SK-N-SH treated with all-trans-retinoic acid at 6 μM for 48 hours (cell line): Measurements from ENCODE around the gene PIN1.

Experiments used
- ATAC-seq: fragments of 200-7000 bp; cut with Tn5 transposase; 3 replicates; pipeline ENCODE4 v1.9.1; 2020; ENCODE audit warnings: mild to moderate bottlenecking, moderate library complexity
- CSDC2 ChIP-seq: fragments of 250-450 bp; sonication (Bioruptor Pico); IDR thresholded peaks from 2 replicates; pipeline ENCODE4 v1.5.0; 2020; ENCODE audit warnings: mild to moderate bottlenecking, moderate library complexity
- ESRRG ChIP-seq: fragments of 250-450 bp; sonication (Bioruptor Pico); IDR thresholded peaks from 2 replicates; pipeline ENCODE4 v1.6.1; 2021; ENCODE audit warnings: mild to moderate bottlenecking
- PPARA ChIP-seq: fragments of 250-450 bp; sonication (Bioruptor Pico); IDR thresholded peaks from 2 replicates; pipeline ENCODE4 v1.5.0; 2020; ENCODE audit warnings: mild to moderate bottlenecking, borderline replicate concordance
- RARB ChIP-seq: fragments of 250-450 bp; sonication (Bioruptor Pico); IDR thresholded peaks from 2 replicates; pipeline ENCODE4 v1.8.0; 2021; ENCODE audit warnings: mild to moderate bottlenecking, moderate library complexity
- SNAI2 ChIP-seq: fragments of 250-450 bp; sonication (Bioruptor Pico); IDR thresholded peaks from 2 replicates; pipeline ENCODE4 v1.5.0; 2020; ENCODE audit warnings: mild to moderate bottlenecking, moderate library complexity
- TOX ChIP-seq: fragments of 250-450 bp; sonication (Bioruptor Pico); IDR thresholded peaks from 2 replicates; pipeline ENCODE4 v1.8.0; 2021; ENCODE audit warnings: mild to moderate bottlenecking, moderate library complexity, borderline replicate concordance
- ZC3H10 ChIP-seq: fragments of 250-450 bp; sonication (Bioruptor Pico); IDR thresholded peaks from 2 replicates; pipeline ENCODE4 v1.5.1; 2021; ENCODE audit warnings: mild to moderate bottlenecking, moderate library complexity
- ZFP3 ChIP-seq: fragments of 250-450 bp; sonication (Bioruptor Pico); IDR thresholded peaks from 2 replicates; pipeline ENCODE4 v1.5.0; 2020; ENCODE audit warnings: mild to moderate bottlenecking, moderate library complexity
- ZFP30 ChIP-seq: fragments of 450-650 bp; formaldehyde crosslinking; IDR thresholded peaks from 2 replicates; pipeline ENCODE4 v1.5.0; 2022; ENCODE audit warnings: mild to moderate bottlenecking, moderate library complexity
- ZNF70 ChIP-seq: fragments of 450-650 bp; formaldehyde crosslinking; IDR thresholded peaks from 2 replicates; pipeline ENCODE4 v1.5.0; 2020; ENCODE audit warnings: mild to moderate bottlenecking, moderate library complexity
- ZNF8 ChIP-seq: fragments of 450-650 bp; formaldehyde crosslinking; IDR thresholded peaks from 2 replicates; pipeline ENCODE4 v1.5.0; 2020; ENCODE audit warnings: mild to moderate bottlenecking, moderate library complexity
- TF ChIP-seq, protein P1 (sequence below): fragments of 250-450 bp; sonication (Bioruptor Pico); IDR thresholded peaks from 2 replicates; pipeline ENCODE4 v1.8.0; 2020; ENCODE audit warnings: mild to moderate bottlenecking, moderate library complexity, borderline replicate concordance
- TF ChIP-seq, protein P2 (sequence below): fragments of 250-450 bp; sonication (Bioruptor Pico); IDR thresholded peaks from 2 replicates; pipeline ENCODE4 v1.8.0; 2021; ENCODE audit warnings: low read depth, mild to moderate bottlenecking, moderate library complexity, borderline replicate concordance
- TF ChIP-seq, protein P3 (sequence below): fragments of 250-450 bp; sonication (Bioruptor Pico); IDR thresholded peaks from 2 replicates; pipeline ENCODE4 v1.5.1; 2020; ENCODE audit warnings: low read depth, mild to moderate bottlenecking, moderate library complexity
- TF ChIP-seq, protein P4 (sequence below): fragments of 250-450 bp; sonication (Bioruptor Pico); IDR thresholded peaks from 2 replicates; pipeline ENCODE4 v1.5.1; 2021; ENCODE audit warnings: mild to moderate bottlenecking, moderate library complexity

Gene PIN1

DNA sequence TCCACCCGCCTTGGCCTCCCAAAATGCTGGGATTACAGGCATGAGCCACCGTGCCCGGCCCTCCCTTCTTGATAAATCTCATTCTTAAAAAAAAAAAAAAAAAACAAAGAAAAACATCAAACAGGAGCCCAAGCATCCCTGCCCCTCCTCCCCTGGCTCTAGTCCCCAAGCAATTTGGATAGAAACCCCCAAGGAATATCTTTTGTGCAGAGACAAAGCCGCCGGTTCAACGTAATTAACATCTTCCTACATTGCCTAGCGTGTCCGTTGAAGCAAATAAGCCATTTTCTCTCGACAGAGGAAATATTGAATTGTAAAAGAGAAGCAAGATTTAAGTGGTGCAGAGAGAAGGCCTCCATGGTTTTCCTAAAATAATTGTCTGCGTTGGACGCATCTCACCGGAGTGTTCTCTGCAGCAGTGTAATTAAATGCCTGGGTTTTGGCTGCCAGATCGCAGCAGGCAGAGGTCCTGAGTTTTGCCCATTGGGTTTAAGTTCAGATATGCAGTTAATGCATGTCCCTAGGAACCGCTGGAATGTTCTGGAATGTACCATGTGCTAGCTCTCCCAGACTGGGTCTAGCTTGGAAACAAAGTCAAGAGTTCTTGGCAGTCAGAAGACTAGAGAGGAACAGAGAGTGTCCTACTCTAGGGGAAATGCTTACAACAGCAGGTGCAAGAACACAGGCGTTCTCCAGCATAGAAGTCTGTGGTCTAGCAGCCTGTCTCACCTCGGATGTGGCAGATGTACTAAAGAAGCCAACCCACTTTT is 30.8 kb downstream of the PIN1 start:
- no peak for ATAC-seq
- TF ChIP-seq ZC3H10 (CRISPR knock-in tag) (no peak), TOX (CRISPR knock-in tag) (no peak)

DNA sequence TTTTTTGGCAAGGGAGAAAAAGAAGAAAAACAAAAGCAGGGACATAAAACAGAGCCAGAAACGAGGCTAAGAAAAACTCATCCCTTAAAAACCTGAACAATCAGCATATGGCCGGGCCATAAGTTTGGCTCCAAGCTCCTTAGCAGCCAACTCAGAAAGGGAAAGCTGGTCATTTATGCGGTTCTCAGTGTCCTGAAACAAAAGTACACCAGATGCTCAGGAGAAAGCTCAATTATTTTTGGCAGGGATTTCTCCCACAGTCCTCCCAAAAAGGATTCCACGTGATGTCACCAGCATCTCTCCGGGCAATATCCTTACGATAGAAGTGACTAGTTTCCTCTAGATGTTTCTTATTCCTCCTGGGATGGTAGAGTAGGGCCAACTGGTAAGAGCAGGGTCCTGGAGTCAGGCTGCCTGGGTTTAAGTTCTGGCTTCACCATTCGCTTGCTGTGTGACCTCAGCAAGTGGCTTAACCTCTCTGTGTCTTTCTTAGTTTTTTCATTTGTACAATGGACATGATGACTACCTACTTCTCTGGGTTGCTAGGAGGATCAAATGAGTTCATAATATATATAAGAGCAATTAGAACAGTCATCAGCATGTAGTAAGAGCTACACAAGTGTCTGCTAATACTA is 34.0 kb downstream of the PIN1 start:
- TF ChIP-seq ZNF70 (CRISPR knock-in tag) (no peak), SNAI2 (CRISPR knock-in tag) (no peak), ZFP30 (CRISPR knock-in tag) (no peak)
- TF ChIP-seq, protein P1, sequence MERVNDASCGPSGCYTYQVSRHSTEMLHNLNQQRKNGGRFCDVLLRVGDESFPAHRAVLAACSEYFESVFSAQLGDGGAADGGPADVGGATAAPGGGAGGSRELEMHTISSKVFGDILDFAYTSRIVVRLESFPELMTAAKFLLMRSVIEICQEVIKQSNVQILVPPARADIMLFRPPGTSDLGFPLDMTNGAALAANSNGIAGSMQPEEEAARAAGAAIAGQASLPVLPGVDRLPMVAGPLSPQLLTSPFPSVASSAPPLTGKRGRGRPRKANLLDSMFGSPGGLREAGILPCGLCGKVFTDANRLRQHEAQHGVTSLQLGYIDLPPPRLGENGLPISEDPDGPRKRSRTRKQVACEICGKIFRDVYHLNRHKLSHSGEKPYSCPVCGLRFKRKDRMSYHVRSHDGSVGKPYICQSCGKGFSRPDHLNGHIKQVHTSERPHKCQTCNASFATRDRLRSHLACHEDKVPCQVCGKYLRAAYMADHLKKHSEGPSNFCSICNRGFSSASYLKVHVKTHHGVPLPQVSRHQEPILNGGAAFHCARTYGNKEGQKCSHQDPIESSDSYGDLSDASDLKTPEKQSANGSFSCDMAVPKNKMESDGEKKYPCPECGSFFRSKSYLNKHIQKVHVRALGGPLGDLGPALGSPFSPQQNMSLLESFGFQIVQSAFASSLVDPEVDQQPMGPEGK, result no peak
- TF ChIP-seq, protein P2, sequence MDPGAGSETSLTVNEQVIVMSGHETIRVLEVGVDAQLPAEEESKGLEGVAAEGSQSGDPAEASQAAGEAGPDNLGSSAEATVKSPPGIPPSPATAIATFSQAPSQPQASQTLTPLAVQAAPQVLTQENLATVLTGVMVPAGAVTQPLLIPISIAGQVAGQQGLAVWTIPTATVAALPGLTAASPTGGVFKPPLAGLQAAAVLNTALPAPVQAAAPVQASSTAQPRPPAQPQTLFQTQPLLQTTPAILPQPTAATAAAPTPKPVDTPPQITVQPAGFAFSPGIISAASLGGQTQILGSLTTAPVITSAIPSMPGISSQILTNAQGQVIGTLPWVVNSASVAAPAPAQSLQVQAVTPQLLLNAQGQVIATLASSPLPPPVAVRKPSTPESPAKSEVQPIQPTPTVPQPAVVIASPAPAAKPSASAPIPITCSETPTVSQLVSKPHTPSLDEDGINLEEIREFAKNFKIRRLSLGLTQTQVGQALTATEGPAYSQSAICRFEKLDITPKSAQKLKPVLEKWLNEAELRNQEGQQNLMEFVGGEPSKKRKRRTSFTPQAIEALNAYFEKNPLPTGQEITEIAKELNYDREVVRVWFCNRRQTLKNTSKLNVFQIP (CRISPR knock-in tag), result no peak
- TF ChIP-seq, all 23 proteins: peak for 0
- no peak for ATAC-seq

DNA sequence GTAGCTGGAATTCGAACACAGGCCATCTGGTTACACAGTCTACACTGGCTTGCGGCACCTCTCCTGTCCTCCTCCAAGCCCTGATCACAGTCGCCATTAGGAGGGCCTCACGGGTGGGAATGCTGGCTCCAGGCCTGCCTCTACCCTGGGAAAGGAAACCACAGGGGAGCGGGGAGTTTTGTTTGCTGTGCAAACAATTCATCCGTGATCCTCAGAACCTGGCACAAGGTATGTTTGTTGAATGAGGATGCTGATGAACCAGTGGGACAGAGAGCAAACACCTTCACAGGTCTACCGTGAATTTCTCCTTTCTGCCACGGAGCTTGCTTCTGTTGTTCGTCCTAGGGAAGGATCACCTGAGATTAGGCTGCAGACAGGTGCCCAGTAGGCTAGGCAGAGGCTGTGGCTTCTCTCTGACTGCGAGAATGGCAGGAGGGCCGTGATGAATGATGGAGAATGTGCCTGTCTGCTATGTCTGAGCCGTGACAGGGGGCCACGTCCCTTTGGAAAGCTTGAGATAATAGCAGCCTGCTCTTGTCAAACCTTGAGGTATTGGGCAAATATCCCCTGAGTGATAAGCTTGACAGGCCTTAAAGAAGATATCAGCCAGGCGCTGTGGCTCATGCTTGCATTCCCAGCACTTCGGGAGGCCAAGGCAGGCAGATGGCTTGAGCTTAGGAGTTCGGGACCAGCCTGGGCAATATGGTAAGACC is 36.7 kb downstream of the PIN1 start:
- ATAC-seq, result no peak
- TF ChIP-seq CSDC2 (CRISPR knock-in tag), result no peak
- TF ChIP-seq ZNF8 (CRISPR knock-in tag), result no peak

DNA sequence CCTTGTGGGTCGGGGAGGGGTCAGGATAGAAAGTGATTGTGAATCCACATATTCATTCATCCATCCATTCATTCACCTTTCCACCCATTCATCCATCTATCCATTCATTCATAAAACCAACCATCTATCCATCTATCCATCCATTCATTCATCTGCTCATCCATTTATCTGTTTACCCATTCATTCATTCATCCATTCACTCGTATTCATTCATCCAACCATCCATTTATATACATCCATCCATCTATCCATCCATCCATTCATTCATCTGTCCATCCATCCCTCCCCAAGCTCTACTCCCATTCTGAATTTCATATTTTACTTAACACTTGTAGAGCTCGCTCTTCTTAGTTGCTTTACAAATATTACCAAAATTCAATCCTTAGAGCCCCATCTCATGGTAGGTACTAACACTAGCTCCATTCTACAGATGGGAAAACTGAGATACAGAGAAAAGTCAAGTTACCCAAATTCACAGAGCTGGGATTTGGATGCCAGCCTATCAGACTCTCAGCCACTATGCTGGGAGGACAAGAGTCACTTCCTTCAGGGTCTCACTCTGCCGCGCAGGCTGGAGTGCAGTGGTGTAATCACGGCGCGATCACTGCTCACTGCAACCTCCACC is 37.6 kb downstream of the PIN1 start:
- no peak for ATAC-seq
- TF ChIP-seq ESRRG (CRISPR knock-in tag) (no peak), ZNF8 (CRISPR knock-in tag) (no peak)
- TF ChIP-seq, protein P2 (CRISPR knock-in tag), result no peak

DNA sequence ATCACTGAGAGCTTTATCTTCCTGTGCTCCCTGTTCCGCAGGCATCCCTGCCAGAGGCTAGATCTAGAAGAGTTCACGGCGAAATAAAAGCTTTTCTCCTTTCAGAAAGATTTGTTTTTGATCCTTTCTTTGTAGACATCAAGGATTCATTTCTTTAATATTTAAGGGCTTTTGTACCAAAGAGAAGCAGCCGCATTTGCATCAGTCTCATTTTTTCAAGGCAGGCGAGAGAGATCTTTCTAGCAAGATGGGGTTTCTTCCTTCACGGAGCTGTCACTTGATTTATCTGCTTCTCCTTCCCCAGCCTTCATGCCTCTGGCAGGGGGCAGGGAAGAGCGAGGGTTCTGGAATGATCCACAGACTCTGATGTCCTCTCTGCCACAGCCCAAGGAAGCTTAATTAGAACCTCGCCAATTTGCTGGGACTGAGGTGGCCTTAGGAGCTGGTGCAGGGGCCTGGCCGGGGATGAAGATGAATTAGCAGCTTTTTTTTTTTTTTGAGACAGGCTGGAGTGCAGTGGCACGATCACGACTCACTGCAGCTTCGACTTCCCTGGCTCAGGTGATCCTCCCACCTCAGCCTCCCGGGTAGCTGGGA is 40.0 kb downstream of the PIN1 start:
- no peak for ATAC-seq
- no peak for TF ChIP-seq TOX (CRISPR knock-in tag)
- no peak for TF ChIP-seq ESRRG (CRISPR knock-in tag)
- TF ChIP-seq ZFP3 (CRISPR knock-in tag), result no peak
- no peak for TF ChIP-seq SNAI2 (CRISPR knock-in tag)
- TF ChIP-seq, protein P3, sequence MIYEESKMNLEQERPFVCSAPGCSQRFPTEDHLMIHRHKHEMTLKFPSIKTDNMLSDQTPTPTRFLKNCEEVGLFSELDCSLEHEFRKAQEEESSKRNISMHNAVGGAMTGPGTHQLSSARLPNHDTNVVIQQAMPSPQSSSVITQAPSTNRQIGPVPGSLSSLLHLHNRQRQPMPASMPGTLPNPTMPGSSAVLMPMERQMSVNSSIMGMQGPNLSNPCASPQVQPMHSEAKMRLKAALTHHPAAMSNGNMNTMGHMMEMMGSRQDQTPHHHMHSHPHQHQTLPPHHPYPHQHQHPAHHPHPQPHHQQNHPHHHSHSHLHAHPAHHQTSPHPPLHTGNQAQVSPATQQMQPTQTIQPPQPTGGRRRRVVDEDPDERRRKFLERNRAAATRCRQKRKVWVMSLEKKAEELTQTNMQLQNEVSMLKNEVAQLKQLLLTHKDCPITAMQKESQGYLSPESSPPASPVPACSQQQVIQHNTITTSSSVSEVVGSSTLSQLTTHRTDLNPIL (CRISPR knock-in tag), result no peak
- TF ChIP-seq RARB (CRISPR knock-in tag), result no peak
- no peak for TF ChIP-seq ZNF70 (CRISPR knock-in tag)
- no peak for TF ChIP-seq PPARA (CRISPR knock-in tag)
- TF ChIP-seq, protein P1, result no peak
- TF ChIP-seq, protein P4, sequence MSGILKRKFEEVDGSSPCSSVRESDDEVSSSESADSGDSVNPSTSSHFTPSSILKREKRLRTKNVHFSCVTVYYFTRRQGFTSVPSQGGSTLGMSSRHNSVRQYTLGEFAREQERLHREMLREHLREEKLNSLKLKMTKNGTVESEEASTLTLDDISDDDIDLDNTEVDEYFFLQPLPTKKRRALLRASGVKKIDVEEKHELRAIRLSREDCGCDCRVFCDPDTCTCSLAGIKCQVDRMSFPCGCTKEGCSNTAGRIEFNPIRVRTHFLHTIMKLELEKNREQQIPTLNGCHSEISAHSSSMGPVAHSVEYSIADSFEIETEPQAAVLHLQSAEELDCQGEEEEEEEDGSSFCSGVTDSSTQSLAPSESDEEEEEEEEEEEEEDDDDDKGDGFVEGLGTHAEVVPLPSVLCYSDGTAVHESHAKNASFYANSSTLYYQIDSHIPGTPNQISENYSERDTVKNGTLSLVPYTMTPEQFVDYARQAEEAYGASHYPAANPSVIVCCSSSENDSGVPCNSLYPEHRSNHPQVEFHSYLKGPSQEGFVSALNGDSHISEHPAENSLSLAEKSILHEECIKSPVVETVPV (CRISPR knock-in tag), result no peak
